Neural cell (in vitro differentiated cells): ENCODE measurements around the gene MMAB. TPM values are rescaled to one million over a fixed set of nuclear protein-coding genes. Genes with fewer than 3 reads are reported as not detected.

Source experiments
- H2AFZ ChIP-seq: fragments of 200-600, 300-800 bp; sonication (generic), shearing (Covaris generic); 2 replicates; pipeline ENCODE4 v1.6.0; 2014; ENCODE audit warnings: low read depth, mild to moderate bottlenecking, antibody characterized with exemption, low read length, moderate library complexity
- H3F3A ChIP-seq: fragments of 200-600 bp; shearing (Covaris generic); 2 replicates; pipeline ENCODE4 v1.6.1; 2016; ENCODE audit warnings: mild to moderate bottlenecking, moderate library complexity, mixed read lengths, antibody characterized with exemption, low read length; ENCODE audit not compliant: insufficient read depth, poor library complexity, severe bottlenecking
- H3K27ac ChIP-seq: fragments of 200-600, 300-800 bp; sonication (generic), shearing (Covaris generic); 2 replicates; pipeline ENCODE4 v1.5.1; 2014; ENCODE audit warnings: mild to moderate bottlenecking, low read length, moderate library complexity
- H3K27me3 ChIP-seq: fragments of 300-800, 200-600 bp; sonication (generic), shearing (Covaris generic); 2 replicates; pipeline ENCODE4 v1.6.0; 2014; ENCODE audit warnings: mild to moderate bottlenecking, low read depth, low read length, moderate library complexity; ENCODE audit not compliant: insufficient read depth
- H3K36me3 ChIP-seq: fragments of 300-800, 200-600 bp; sonication (generic), shearing (Covaris generic); 2 replicates; pipeline ENCODE4 v1.5.1; 2014; ENCODE audit warnings: mild to moderate bottlenecking, antibody characterized with exemption, low read length, moderate library complexity; ENCODE audit not compliant: insufficient read depth
- H3K4me2 ChIP-seq: fragments of 300-800, 200-600 bp; sonication (generic), shearing (Covaris generic); 2 replicates; pipeline ENCODE4 v1.6.0; 2014; ENCODE audit warnings: mild to moderate bottlenecking, low read length
- H3K4me3 ChIP-seq: fragments of 300-800, 200-600 bp; sonication (generic), shearing (Covaris generic); 2 replicates; pipeline ENCODE4 v1.5.1; 2014; ENCODE audit warnings: mild to moderate bottlenecking, low read length, moderate library complexity
- H3K79me2 ChIP-seq: fragments of 200-600 bp; shearing (Covaris generic); replicated peaks from 2 replicates; pipeline ENCODE4 v1.6.0; 2014; ENCODE audit warnings: mild to moderate bottlenecking, low read length, moderate library complexity; ENCODE audit not compliant: insufficient read depth
- H3K9ac ChIP-seq: fragments of 300-800, 200-600 bp; sonication (generic), shearing (Covaris generic); 2 replicates; pipeline ENCODE4 v1.6.1; 2016; ENCODE audit warnings: mild to moderate bottlenecking, low read length, mixed read lengths
- H3K9me2 ChIP-seq: fragments of 200-600 bp; shearing (Covaris generic); 2 replicates; pipeline ENCODE4 v1.6.1; 2016; ENCODE audit warnings: mild to moderate bottlenecking, low read length, mixed read lengths; ENCODE audit not compliant: insufficient read depth
- H3K9me3 ChIP-seq: fragments of 200-600, 300-800 bp; sonication (generic), shearing (Covaris generic); 2 replicates; pipeline ENCODE4 v1.6.1; 2016; ENCODE audit warnings: mild to moderate bottlenecking, mixed run types, low read length, moderate library complexity, mixed read lengths
- H4K20me1 ChIP-seq: fragments of 200-600 bp; shearing (Covaris generic); 2 replicates; pipeline ENCODE4 v1.6.1; 2016; ENCODE audit warnings: mild to moderate bottlenecking, mixed run types; ENCODE audit not compliant: insufficient read depth
- EP300 ChIP-seq: fragments of 450-650 bp; conservative IDR thresholded peaks from 2 replicates; pipeline ENCODE4 v1.6.1; 2014; ENCODE audit warnings: antibody characterized with exemption, mild to moderate bottlenecking, moderate library complexity; ENCODE audit not compliant: poor library complexity, severe bottlenecking
- EZH2 ChIP-seq: fragments of 200-600, 300-800 bp; shearing (Covaris generic), sonication (generic); IDR thresholded peaks from 2 replicates; pipeline ENCODE4 v1.6.1; 2014; ENCODE audit warnings: antibody characterized with exemption, low read length, borderline replicate concordance, mild to moderate bottlenecking; ENCODE audit not compliant: insufficient read depth, poor library complexity, severe bottlenecking
- MXI1 ChIP-seq: fragments of 450-650 bp; conservative IDR thresholded peaks from 2 replicates; pipeline ENCODE4 v1.6.1; 2014; ENCODE audit warnings: antibody characterized with exemption, mild to moderate bottlenecking; ENCODE audit not compliant: poor library complexity, severe bottlenecking
- POLR2AphosphoS5 ChIP-seq: IDR thresholded peaks from 2 replicates; pipeline ENCODE4 v1.6.1; 2012
- RAD21 ChIP-seq: fragments of 450-650 bp; conservative IDR thresholded peaks from 2 replicates; pipeline ENCODE4 v1.6.1; 2014; ENCODE audit warnings: antibody characterized with exemption, mild to moderate bottlenecking, moderate library complexity
- SMC3 ChIP-seq: fragments of 450-650 bp; conservative IDR thresholded peaks from 2 replicates; pipeline ENCODE4 v1.6.1; 2014; ENCODE audit warnings: antibody characterized with exemption, mild to moderate bottlenecking, moderate library complexity; ENCODE audit not compliant: poor library complexity
- TAF1 ChIP-seq: IDR thresholded peaks from 2 replicates; pipeline ENCODE4 v1.6.1; 2012; ENCODE audit warnings: low read depth
- polyA plus RNA-seq: library from polyadenylated mRNA; depleted of rRNA; stranded (reverse); fragments of >200 nt; gene quantifications from 2 replicates; pipeline ENCODE4 v1.2.3, GENCODE V29; 2014
- TF ChIP-seq, protein P1 (sequence below): fragments of 450-650 bp; IDR thresholded peaks from 2 replicates; pipeline ENCODE4 v1.5.1; 2014; ENCODE audit warnings: antibody characterized with exemption, mild to moderate bottlenecking, moderate library complexity; ENCODE audit not compliant: poor library complexity, severe bottlenecking
- TF ChIP-seq, protein P2 (sequence below): IDR thresholded peaks from 2 replicates; pipeline ENCODE4 v1.6.1; 2012; ENCODE audit warnings: borderline replicate concordance

The MMAB gene
- polyA plus RNA-seq, 1 donor from 2014 or later = 52.6 TPM

DNA sequence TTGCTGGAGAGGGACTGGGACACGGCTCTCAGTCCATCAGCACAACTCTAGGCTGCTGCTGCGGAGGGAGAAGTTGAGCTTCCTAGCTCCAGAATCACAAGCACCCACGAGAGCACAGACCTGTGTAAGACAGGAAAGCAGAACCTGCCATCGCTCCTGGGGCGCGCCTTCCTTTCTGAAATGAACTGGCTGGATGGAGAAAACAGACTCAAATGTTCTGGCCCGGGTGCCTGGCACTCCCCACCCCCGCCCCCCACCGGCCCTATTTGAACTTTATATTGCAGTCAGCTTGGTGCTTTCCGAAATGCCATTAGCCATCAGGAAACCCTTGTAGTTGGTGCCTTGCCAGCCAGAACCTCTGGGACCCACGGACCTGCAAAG lies 24.1 kb upstream of the MMAB start:
- Histone ChIP-seq H3K4me2 (no peak overlapping the region), H3K79me2 (no peaks in the 10 kb centered on the region), H4K20me1 (no peaks in the 10 kb centered on the region), H3K36me3 (no peaks in the 10 kb centered on the region), H3K9me2 (no peaks in the 10 kb centered on the region), H3K9me3 (no peaks in the 10 kb centered on the region), H3K27me3 (no peaks in the 10 kb centered on the region), H3F3A (no peaks in the 10 kb centered on the region), H3K9ac (no peak overlapping the region), H3K4me3 (no peak overlapping the region), H3K27ac (no peak overlapping the region), H2AFZ (no peak overlapping the region)
- no peak for TF ChIP-seq SMC3
- TF ChIP-seq, protein P1, sequence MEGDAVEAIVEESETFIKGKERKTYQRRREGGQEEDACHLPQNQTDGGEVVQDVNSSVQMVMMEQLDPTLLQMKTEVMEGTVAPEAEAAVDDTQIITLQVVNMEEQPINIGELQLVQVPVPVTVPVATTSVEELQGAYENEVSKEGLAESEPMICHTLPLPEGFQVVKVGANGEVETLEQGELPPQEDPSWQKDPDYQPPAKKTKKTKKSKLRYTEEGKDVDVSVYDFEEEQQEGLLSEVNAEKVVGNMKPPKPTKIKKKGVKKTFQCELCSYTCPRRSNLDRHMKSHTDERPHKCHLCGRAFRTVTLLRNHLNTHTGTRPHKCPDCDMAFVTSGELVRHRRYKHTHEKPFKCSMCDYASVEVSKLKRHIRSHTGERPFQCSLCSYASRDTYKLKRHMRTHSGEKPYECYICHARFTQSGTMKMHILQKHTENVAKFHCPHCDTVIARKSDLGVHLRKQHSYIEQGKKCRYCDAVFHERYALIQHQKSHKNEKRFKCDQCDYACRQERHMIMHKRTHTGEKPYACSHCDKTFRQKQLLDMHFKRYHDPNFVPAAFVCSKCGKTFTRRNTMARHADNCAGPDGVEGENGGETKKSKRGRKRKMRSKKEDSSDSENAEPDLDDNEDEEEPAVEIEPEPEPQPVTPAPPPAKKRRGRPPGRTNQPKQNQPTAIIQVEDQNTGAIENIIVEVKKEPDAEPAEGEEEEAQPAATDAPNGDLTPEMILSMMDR = no peak
- TF ChIP-seq POLR2AphosphoS5 = no peak
- TF ChIP-seq, protein P2, sequence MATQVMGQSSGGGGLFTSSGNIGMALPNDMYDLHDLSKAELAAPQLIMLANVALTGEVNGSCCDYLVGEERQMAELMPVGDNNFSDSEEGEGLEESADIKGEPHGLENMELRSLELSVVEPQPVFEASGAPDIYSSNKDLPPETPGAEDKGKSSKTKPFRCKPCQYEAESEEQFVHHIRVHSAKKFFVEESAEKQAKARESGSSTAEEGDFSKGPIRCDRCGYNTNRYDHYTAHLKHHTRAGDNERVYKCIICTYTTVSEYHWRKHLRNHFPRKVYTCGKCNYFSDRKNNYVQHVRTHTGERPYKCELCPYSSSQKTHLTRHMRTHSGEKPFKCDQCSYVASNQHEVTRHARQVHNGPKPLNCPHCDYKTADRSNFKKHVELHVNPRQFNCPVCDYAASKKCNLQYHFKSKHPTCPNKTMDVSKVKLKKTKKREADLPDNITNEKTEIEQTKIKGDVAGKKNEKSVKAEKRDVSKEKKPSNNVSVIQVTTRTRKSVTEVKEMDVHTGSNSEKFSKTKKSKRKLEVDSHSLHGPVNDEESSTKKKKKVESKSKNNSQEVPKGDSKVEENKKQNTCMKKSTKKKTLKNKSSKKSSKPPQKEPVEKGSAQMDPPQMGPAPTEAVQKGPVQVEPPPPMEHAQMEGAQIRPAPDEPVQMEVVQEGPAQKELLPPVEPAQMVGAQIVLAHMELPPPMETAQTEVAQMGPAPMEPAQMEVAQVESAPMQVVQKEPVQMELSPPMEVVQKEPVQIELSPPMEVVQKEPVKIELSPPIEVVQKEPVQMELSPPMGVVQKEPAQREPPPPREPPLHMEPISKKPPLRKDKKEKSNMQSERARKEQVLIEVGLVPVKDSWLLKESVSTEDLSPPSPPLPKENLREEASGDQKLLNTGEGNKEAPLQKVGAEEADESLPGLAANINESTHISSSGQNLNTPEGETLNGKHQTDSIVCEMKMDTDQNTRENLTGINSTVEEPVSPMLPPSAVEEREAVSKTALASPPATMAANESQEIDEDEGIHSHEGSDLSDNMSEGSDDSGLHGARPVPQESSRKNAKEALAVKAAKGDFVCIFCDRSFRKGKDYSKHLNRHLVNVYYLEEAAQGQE = no peak
- no peak for TF ChIP-seq EP300
- TF ChIP-seq MXI1 = no peak
- no peak for TF ChIP-seq EZH2
- TF ChIP-seq RAD21 = no peak
- TF ChIP-seq TAF1 = no peak

DNA sequence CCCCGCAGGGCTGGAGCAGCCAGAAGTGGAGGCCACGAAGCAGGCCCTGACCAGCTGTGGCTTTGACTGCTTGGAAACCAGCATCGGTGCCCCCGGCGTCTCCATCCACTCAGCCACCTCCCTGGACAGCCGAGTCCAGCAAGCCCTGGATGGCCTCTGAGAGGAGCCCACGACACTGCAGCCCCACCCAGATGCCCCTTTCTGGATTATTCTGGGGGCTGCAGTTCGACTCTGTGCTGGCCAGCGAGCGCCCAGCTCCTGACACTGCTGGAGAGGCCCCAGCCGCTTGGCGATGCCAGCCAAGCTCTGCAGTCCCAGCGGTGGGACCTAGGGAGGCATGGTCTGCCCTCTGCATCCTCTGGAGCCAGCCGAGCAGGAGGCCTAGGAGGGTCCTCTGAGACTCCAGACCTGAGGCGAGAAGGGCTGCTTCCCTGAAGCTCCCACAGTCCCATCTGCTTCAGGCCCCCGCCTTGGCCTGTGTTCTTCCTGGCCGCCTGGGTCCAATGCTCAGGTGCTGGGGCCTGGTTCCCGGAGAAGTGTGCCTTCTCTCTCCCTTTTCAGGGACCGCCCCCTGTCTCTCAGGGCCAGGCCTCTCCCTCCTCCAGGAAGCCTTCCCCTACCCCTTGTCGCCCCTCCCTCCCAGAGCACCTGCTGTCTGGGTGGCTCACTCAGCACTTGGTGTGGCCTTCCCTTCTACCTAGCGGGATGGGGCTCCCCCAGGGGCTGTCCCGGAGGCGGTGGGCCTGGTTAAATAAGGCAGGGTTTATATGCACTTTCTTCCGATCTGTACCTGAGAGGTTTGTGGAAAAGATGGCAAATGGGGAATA lies 23.3 kb upstream of the MMAB start:
- Histone ChIP-seq H3K4me2 (no peak overlapping the region), H4K20me1 (no peaks in the 10 kb centered on the region), H3K9me2 (no peaks in the 10 kb centered on the region), H3K27ac (no peak overlapping the region), H3K27me3 (no peaks in the 10 kb centered on the region), H3K4me3 (no peak overlapping the region), H2AFZ (no peak overlapping the region), H3K36me3 (no peaks in the 10 kb centered on the region), H3K9ac (no peak overlapping the region), H3F3A (no peaks in the 10 kb centered on the region), H3K9me3 (no peaks in the 10 kb centered on the region), H3K79me2 (no peaks in the 10 kb centered on the region)
- no peak for TF ChIP-seq EP300
- TF ChIP-seq, protein P2 = no peak
- TF ChIP-seq RAD21 = no peak
- TF ChIP-seq POLR2AphosphoS5 = no peak
- no peak for TF ChIP-seq TAF1
- TF ChIP-seq MXI1 = no peak
- no peak for TF ChIP-seq SMC3
- TF ChIP-seq, protein P1 = no peak
- TF ChIP-seq EZH2 = no peak
